CD4-positive, alpha-beta memory T cell (primary cell): Measurements from ENCODE around the gene CHFR. TPM values are rescaled to one million over a fixed set of nuclear protein-coding genes. Genes with fewer than 3 reads are reported as not detected.
"Not testable (repeated sequence)": the region's sequence is repeated elsewhere in the genome, so short reads cannot be mapped to it uniquely, and the experiment has no call there.

Experiments used
- CTCF ChIA-PET: fragments of 350-600 bp; sonication (Branson Sonifier 250); formaldehyde crosslinking; loops from one replicate; lab custom pipeline; 2021; ENCODE audit warnings: inconsistent platforms; ENCODE audit not compliant: partially characterized antibody; lab: Charles Lee
- POLR2A ChIA-PET: fragments of 350-600 bp; sonication (Branson Sonifier 250); formaldehyde crosslinking; loops from one replicate; lab custom pipeline; 2021; ENCODE audit not compliant: partially characterized antibody; lab: Charles Lee
- DNase-seq, 5 donors: peaks; one replicate each; pipeline versions ENCODE4 v3.0.0 to v3.0.0-alpha.2; 2020 to 2022; ENCODE audit warnings: mixed read lengths in 1 of 5
- H3K27ac ChIP-seq: one replicate; pipeline ENCODE4 v1.7.0; 2013; ENCODE audit warnings: low read depth, low read length
- H3K27me3 ChIP-seq: 2 replicates; pipeline ENCODE4 v1.7.0; 2013; ENCODE audit warnings: mild to moderate bottlenecking, low read length, moderate library complexity; ENCODE audit not compliant: insufficient read depth
- H3K36me3 ChIP-seq: 2 replicates; pipeline ENCODE4 v1.7.0; 2013; ENCODE audit warnings: mild to moderate bottlenecking, low read length, moderate library complexity; ENCODE audit not compliant: insufficient read depth
- H3K4me1 ChIP-seq: 2 replicates; pipeline ENCODE4 v1.7.0; 2013; ENCODE audit warnings: mild to moderate bottlenecking, low read length, moderate library complexity; ENCODE audit not compliant: insufficient read depth
- H3K4me3 ChIP-seq, 2 donors: one replicate each; pipeline ENCODE4 v1.7.0; 2013; ENCODE audit warnings: low read length in 2 of 2, mild to moderate bottlenecking in 1 of 2
- H3K9me3 ChIP-seq, 2 donors: one replicate each; pipeline ENCODE4 v1.7.0; 2013; ENCODE audit warnings: low read length in 2 of 2, control low read depth in 1 of 2; ENCODE audit not compliant: control insufficient read depth in 1 of 2
- H3K27ac Mint-ChIP-seq, 7 donors: one replicate each; pipeline ENCODE4 v1.8.0; 2020 to 2021; ENCODE audit warnings: mixed read lengths in 7 of 7, mild to moderate bottlenecking in 6 of 7, inconsistent platforms in 3 of 7, moderate library complexity in 3 of 7
- H3K27me3 Mint-ChIP-seq, 2 donors: one replicate each; pipeline ENCODE4 v1.8.0; 2020 to 2021; ENCODE audit warnings: mixed read lengths in 2 of 2
- H3K36me3 Mint-ChIP-seq, 2 donors: one replicate each; pipeline ENCODE4 v1.8.0; 2020 to 2021; ENCODE audit warnings: mixed read lengths in 2 of 2, inconsistent platforms in 1 of 2, mild to moderate bottlenecking in 1 of 2
- H3K4me1 Mint-ChIP-seq, 4 donors: one replicate each; pipeline ENCODE4 v1.8.0; 2020 to 2021; ENCODE audit warnings: mixed read lengths in 4 of 4, mild to moderate bottlenecking in 1 of 4
- H3K4me3 Mint-ChIP-seq, 8 donors: one replicate each; pipeline ENCODE4 v1.8.0; 2020 to 2021; ENCODE audit warnings: mixed read lengths in 8 of 8, mild to moderate bottlenecking in 7 of 8, moderate library complexity in 6 of 8, inconsistent platforms in 3 of 8
- H3K9me3 Mint-ChIP-seq, 8 donors: one replicate each; pipeline ENCODE4 v1.8.0; 2020 to 2021; ENCODE audit warnings: mixed read lengths in 8 of 8, mild to moderate bottlenecking in 5 of 8, inconsistent platforms in 3 of 8, moderate library complexity in 1 of 8
- intact Hi-C: fragments of 100-400 bp; cut with micrococcal nuclease; formaldehyde crosslinking; loops from one replicate; pipeline ENCODE4 v1.15.1; 2023
- polyA plus RNA-seq, 2 donors: library from polyadenylated mRNA; unstranded; fragments of 300-500 nt; fragmentation: Illumina TruSeq; gene quantifications; one replicate each; pipeline ENCODE4 v1.2.3, GENCODE V29; 2021
- total RNA-seq, 2 experiments: library from RNA; stranded (reverse); gene quantifications; one replicate each; pipeline ENCODE4 v1.2.3, GENCODE V29; 2021

CHFR gene
- total and polyA plus RNA-seq, 4 experiments from 2014 or later: 31.6 to 79.4 (median 50.6) TPM

- Mint-ChIP-seq H3K27me3 (no peaks in the 10 kb centered on the region), H3K4me3 (no peak overlapping the region), H3K4me1 (peaks cover 19 to 49% (median 26%) of the 10 kb centered on the region in 4 donors), H3K9me3 (peaks cover 0 to 2% (median 0%) of the 10 kb centered on the region in 8 donors), H3K27ac (no peak overlapping the region), H3K36me3 (peaks cover 22 to 54% of the 10 kb centered on the region in 2 donors)
- intact Hi-C loops: loop anchor here (10.0 kb wide), 1 partner anchor 197 kb away; the partner anchor contains the start of genes POLE and PXMP2
- Histone ChIP-seq H3K27me3 (no peaks in the 10 kb centered on the region), H3K9me3 (no peaks in the 10 kb centered on the region), H3K36me3 (peaks cover 8% of the 10 kb centered on the region), H3K4me1 (peaks cover 14% of the 10 kb centered on the region), H3K4me3 (no peak overlapping the region), H3K27ac (no peak overlapping the region)
- DNase-seq: no peak
- ChIA-PET CTCF (interaction anchor here (1.1 to 1.2 kb wide), 2 partner anchors 14 to 59 kb away, joined by 3 to 4 read pairs; no protein-coding TSS in a partner anchor), POLR2A (no interaction called here)
Observed at GRCh38 chr12:132881818-132882217, 5.6 kb downstream of the CHFR start.

GRCh38 chr12:132874620-132875019 lies 12.8 kb downstream of the CHFR start:
- Mint-ChIP-seq H3K4me1 (peaks cover 13 to 22% (median 15%) of the 10 kb centered on the region in 4 donors), H3K36me3 (peaks cover 30 to 61% of the 10 kb centered on the region in 2 donors)
- H3K36me3 ChIP-seq: peaks cover 38% of the 10 kb centered on the region
- H3K4me3 ChIP-seq, H3K27me3 ChIP-seq, POLR2A ChIA-PET, H3K9me3 Mint-ChIP-seq, H3K27me3 Mint-ChIP-seq, H3K9me3 ChIP-seq, H3K27ac Mint-ChIP-seq, DNase-seq, intact Hi-C loops, CTCF ChIA-PET, H3K4me3 Mint-ChIP-seq: not testable (repeated sequence)
- peaks cover 19% of the 10 kb centered on the region for H3K4me1 ChIP-seq
- H3K27ac ChIP-seq: peak overlapping the region; percentile 4

- H3K36me3 Mint-ChIP-seq: peaks cover 30 to 63% of the 10 kb centered on the region in 2 donors
- H3K4me3 Mint-ChIP-seq: no peak overlapping the region
- no peak for DNase-seq
- H3K9me3 Mint-ChIP-seq: no peaks in the 10 kb centered on the region
- peak overlapping the region in 5 of 7 donors; percentile 44 to 86 (median 79) for H3K27ac Mint-ChIP-seq
- H3K4me3 ChIP-seq: no peak overlapping the region
- H3K27me3 ChIP-seq: no peaks in the 10 kb centered on the region
- H3K27ac ChIP-seq: peak overlapping the region; percentile 4
- peaks cover 19% of the 10 kb centered on the region for H3K4me1 ChIP-seq
- CTCF ChIA-PET: interaction anchor here (1.1 kb wide), 1 partner anchor 30 kb away, joined by 3 read pairs; no protein-coding TSS in a partner anchor
- intact Hi-C loops: no loop called here
- POLR2A ChIA-PET: interaction anchor here (2.0 kb wide), 1 partner anchor 12 kb away, joined by 8 read pairs; no protein-coding TSS in a partner anchor
- H3K4me1 Mint-ChIP-seq: peaks cover 13 to 22% (median 15%) of the 10 kb centered on the region in 4 donors
- peaks cover 42% of the 10 kb centered on the region for H3K36me3 ChIP-seq
- no peaks in the 10 kb centered on the region for H3K27me3 Mint-ChIP-seq
- H3K9me3 ChIP-seq: no peaks in the 10 kb centered on the region
Observed at GRCh38 chr12:132874175-132874574, 13.2 kb downstream of the CHFR start.

- no peaks in the 10 kb centered on the region for H3K9me3 ChIP-seq
- no peak for DNase-seq
- ChIA-PET CTCF (interaction anchor here (1.1 kb wide), 1 partner anchor 31 kb away, joined by 3 read pairs; no protein-coding TSS in a partner anchor), POLR2A (interaction anchor here (1.1 to 2.0 kb wide), 2 partner anchors 12 to 14 kb away, joined by 5 to 8 read pairs; partner anchors contain the start of gene CHFR)
- peak overlapping the region in 6 of 7 donors; percentile 42 to 86 (median 65) for H3K27ac Mint-ChIP-seq
- intact Hi-C loops: no loop called here
- H3K4me1 ChIP-seq: peaks cover 19% of the 10 kb centered on the region
- H3K9me3 Mint-ChIP-seq: no peaks in the 10 kb centered on the region
- peaks cover 30 to 63% of the 10 kb centered on the region in 2 donors for H3K36me3 Mint-ChIP-seq
- H3K4me1 Mint-ChIP-seq: peaks cover 13 to 22% (median 15%) of the 10 kb centered on the region in 4 donors
- H3K36me3 ChIP-seq: peaks cover 42% of the 10 kb centered on the region
- H3K4me3 ChIP-seq: no peak overlapping the region
- H3K27ac ChIP-seq: no peak overlapping the region
- no peaks in the 10 kb centered on the region for H3K27me3 Mint-ChIP-seq
- H3K27me3 ChIP-seq: no peaks in the 10 kb centered on the region
- H3K4me3 Mint-ChIP-seq: no peak overlapping the region
Observed at GRCh38 chr12:132873724-132874123, 13.7 kb downstream of the CHFR start.

GRCh38 chr12:132872975-132873421 lies 14.4 kb downstream of the CHFR start:
- Histone ChIP-seq H3K36me3 (peaks cover 42% of the 10 kb centered on the region), H3K9me3 (no peaks in the 10 kb centered on the region), H3K4me1 (peaks cover 19% of the 10 kb centered on the region), H3K27me3 (no peaks in the 10 kb centered on the region), H3K27ac (peak overlapping the region; percentile 7), H3K4me3 (no peak overlapping the region)
- H3K36me3 Mint-ChIP-seq: peaks cover 30 to 65% of the 10 kb centered on the region in 2 donors
- no peaks in the 10 kb centered on the region for H3K27me3 Mint-ChIP-seq
- H3K27ac Mint-ChIP-seq: peak overlapping the region in 5 of 7 donors; percentile 78 to 89 (median 87)
- intact Hi-C loops: no loop called here
- H3K4me3 Mint-ChIP-seq: peak overlapping the region in 7 of 8 donors; percentile 47 to 75 (median 61)
- DNase-seq: peak in 3 of 5 donors; percentile 32 to 47 (median 44)
- peaks cover 13 to 22% (median 15%) of the 10 kb centered on the region in 4 donors for H3K4me1 Mint-ChIP-seq
- ChIA-PET POLR2A (interaction anchor here (1.1 to 2.0 kb wide), 3 partner anchors 13 to 39 kb away, joined by 3 to 8 read pairs (median 5); partner anchors contain the start of gene CHFR), CTCF (interaction anchor here (1.1 kb wide), 1 partner anchor 31 kb away, joined by 3 read pairs; no protein-coding TSS in a partner anchor)
- H3K9me3 Mint-ChIP-seq: no peaks in the 10 kb centered on the region

- POLR2A ChIA-PET: interaction anchor here (1.1 to 2.0 kb wide), 3 partner anchors 14 to 38 kb away, joined by 3 to 8 read pairs (median 5); partner anchors contain the start of gene CHFR
- no peaks in the 10 kb centered on the region for H3K9me3 Mint-ChIP-seq
Observed at GRCh38 chr12:132872073-132872855, 15.1 kb downstream of the CHFR start.

More at GRCh38 chr12:132872073-132872855, 15.1 kb downstream of the CHFR start:
- Mint-ChIP-seq H3K4me3 (peak overlapping the region in 5 of 8 donors; percentile 47 to 75 (median 67)), H3K4me1 (peaks cover 12 to 24% (median 21%) of the 10 kb centered on the region in 4 donors), H3K36me3 (peaks cover 33 to 67% of the 10 kb centered on the region in 2 donors), H3K27me3 (no peaks in the 10 kb centered on the region), H3K27ac (peak overlapping the region in 6 of 7 donors; percentile 11 to 89 (median 86))
- H3K4me3 ChIP-seq: no peak overlapping the region
- H3K36me3 ChIP-seq: peaks cover 39% of the 10 kb centered on the region
- peak overlapping the region; percentile 7 for H3K27ac ChIP-seq
- intact Hi-C loops: no loop called here
- CTCF ChIA-PET: no interaction called here
- no peaks in the 10 kb centered on the region for H3K9me3 ChIP-seq
- no peaks in the 10 kb centered on the region for H3K27me3 ChIP-seq
- peak in 1 of 5 donors; percentile 7 for DNase-seq
- H3K4me1 ChIP-seq: peaks cover 23% of the 10 kb centered on the region
